ENCODE data around the gene F2RL3.

DNA sequence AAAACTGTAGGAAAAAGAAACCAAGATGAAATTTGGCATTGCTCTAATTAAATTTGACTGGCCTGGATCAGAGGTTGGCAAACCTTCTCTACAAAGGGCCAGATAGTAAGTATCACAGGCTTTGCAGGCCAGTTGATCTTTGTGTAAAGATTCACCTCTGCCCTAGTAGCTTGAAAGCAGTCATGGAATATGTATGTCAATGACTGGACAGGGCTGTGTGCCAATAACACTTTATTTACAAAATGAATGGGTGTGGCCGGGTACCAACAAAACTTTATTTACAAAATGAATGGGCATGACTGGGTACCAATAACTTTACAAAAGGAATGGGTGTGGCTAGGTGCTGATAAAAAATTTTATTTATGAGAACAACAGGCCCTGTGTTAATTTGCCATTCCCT lies 39.6 kb upstream of the F2RL3 start:
- TF ChIP-seq CTCF (IDR thresholded peaks at IDR 0.05) (no peak), POLR2A (IDR thresholded peaks at IDR 0.05) (no peak)
